ENCODE measurements around the gene OPN1LW.
"Not testable (repeated sequence)": the region's sequence is repeated elsewhere in the genome, so short reads cannot be mapped to it uniquely, and the experiment has no call there.

Gene OPN1LW
- total RNA-seq: 0 to 0.22 (median 0) reads per million in 17 experiments

- not testable (repeated sequence) for DNase-seq
Observed at GRCh38 chrX:154144010-154144409, at the start of gene OPN1LW. TSS of gene OPN1LW (plus strand) at chrX:154144243. CDS start at chrX:154144284, 41 bp downstream.

- peak in 1 of 4 experiments; percentile 12 for DNase-seq
Observed at GRCh38 chrX:154094833-154095232, 49.2 kb upstream of the OPN1LW start.

- DNase-seq: peak; percentile 12 to 41 (median 24)
Observed at GRCh38 chrX:154096140-154097002, 47.7 kb upstream of the OPN1LW start.

GRCh38 chrX:154097003-154097588 is 46.9 kb upstream of the OPN1LW start:
- peak; percentile 53 to 75 (median 60) for DNase-seq

- peak; percentile 92 to 96 (median 94) for DNase-seq
Observed at GRCh38 chrX:154097589-154098541, 46.2 kb upstream of the OPN1LW start, which contains the start of gene MECP2. TSS of gene MECP2 (minus strand) at chrX:154097717.

- DNase-seq: no peak
Observed at GRCh38 chrX:154098551-154098950, 45.5 kb upstream of the OPN1LW start.

GRCh38 chrX:154113729-154114128 is 30.3 kb upstream of the OPN1LW start:
- no peak for DNase-seq

- DNase-seq: no peak
Observed at GRCh38 chrX:154114652-154115051, 29.4 kb upstream of the OPN1LW start.

- DNase-seq: no peak
Observed at GRCh38 chrX:154115071-154115470, 29.0 kb upstream of the OPN1LW start.

- no peak for DNase-seq
Observed at GRCh38 chrX:154115750-154116149, 28.3 kb upstream of the OPN1LW start.

GRCh38 chrX:154116426-154117211 is 27.4 kb upstream of the OPN1LW start:
- DNase-seq: no peak

- DNase-seq: no peak
Observed at GRCh38 chrX:154117566-154117965, 26.5 kb upstream of the OPN1LW start.

GRCh38 chrX:154120567-154120966 is 23.5 kb upstream of the OPN1LW start:
- no peak for DNase-seq

GRCh38 chrX:154121207-154121606 is 22.8 kb upstream of the OPN1LW start:
- DNase-seq: no peak

GRCh38 chrX:154121961-154122360 is 22.1 kb upstream of the OPN1LW start:
- DNase-seq: peak in 3 of 4 experiments; percentile 5 to 26 (median 19)

GRCh38 chrX:154123241-154124219 is 20.5 kb upstream of the OPN1LW start:
- peak; percentile 1 to 29 (median 25) for DNase-seq

- DNase-seq: peak in 1 of 4 experiments; percentile 12
Observed at GRCh38 chrX:154125391-154126040, 18.5 kb upstream of the OPN1LW start.

- DNase-seq: no peak
Observed at GRCh38 chrX:154126101-154126500, 17.9 kb upstream of the OPN1LW start.

GRCh38 chrX:154131955-154132354 is 12.1 kb upstream of the OPN1LW start:
- DNase-seq: no peak

GRCh38 chrX:154132366-154132765 is 11.7 kb upstream of the OPN1LW start:
- DNase-seq: no peak

All from suppressor macrophage (primary cell).